ENCODE data around the gene ABHD15. TPM values are rescaled to one million over a fixed set of nuclear protein-coding genes. Genes with fewer than 3 reads are reported as not detected.

ABHD15 gene
- polyA plus RNA-seq, 2 of the 4 experiments (the other 2 are of a cell fraction), result 13.5 to 15.8 TPM

GRCh38 chr17:29591146-29591736 lies 24.4 kb upstream of the ABHD15 start (continued):
- no peak; the same call in 1 of the 2 replicates for TF ChIP-seq HEYL (CRISPR knock-in tag; IDR thresholded peaks at IDR 0.05)
- no peak for TF ChIP-seq RCOR1 (IDR thresholded peaks at IDR 0.05; ENCODE audit: low read depth, low read length)
- TF ChIP-seq CEBPB (IDR thresholded peaks at IDR 0.05), result no peak
- TF ChIP-seq NR3C1 (IDR thresholded peaks at IDR 0.05), result no peak
- TF ChIP-seq JUNB (IDR thresholded peaks at IDR 0.05), result no peak
- no peak for TF ChIP-seq ZC3H11A (IDR thresholded peaks at IDR 0.05)
- no peak for TF ChIP-seq CBX8 (IDR thresholded peaks at IDR 0.05)
- TF ChIP-seq SREBF2 (IDR thresholded peaks at IDR 0.05), result no peak
- peak; percentile 87 for TF ChIP-seq EHF (CRISPR knock-in tag; IDR thresholded peaks at IDR 0.05)
- TF ChIP-seq HDAC2 (IDR thresholded peaks at IDR 0.05), result no peak
- peak; percentile 48; the same call in 1 of the 2 replicates for TF ChIP-seq RARB (CRISPR knock-in tag; IDR thresholded peaks at IDR 0.05)
- TF ChIP-seq TFCP2L1 (CRISPR knock-in tag; IDR thresholded peaks at IDR 0.05), result peak; percentile 78; the same call in 1 of the 2 replicates
- no peak; the same call in 1 of the 2 replicates for TF ChIP-seq FOXS1 (CRISPR knock-in tag; IDR thresholded peaks at IDR 0.05)
- TF ChIP-seq CHD2 (IDR thresholded peaks at IDR 0.05; ENCODE audit: low read length, partially characterized antibody), result no peak
- TF ChIP-seq, protein P1, sequence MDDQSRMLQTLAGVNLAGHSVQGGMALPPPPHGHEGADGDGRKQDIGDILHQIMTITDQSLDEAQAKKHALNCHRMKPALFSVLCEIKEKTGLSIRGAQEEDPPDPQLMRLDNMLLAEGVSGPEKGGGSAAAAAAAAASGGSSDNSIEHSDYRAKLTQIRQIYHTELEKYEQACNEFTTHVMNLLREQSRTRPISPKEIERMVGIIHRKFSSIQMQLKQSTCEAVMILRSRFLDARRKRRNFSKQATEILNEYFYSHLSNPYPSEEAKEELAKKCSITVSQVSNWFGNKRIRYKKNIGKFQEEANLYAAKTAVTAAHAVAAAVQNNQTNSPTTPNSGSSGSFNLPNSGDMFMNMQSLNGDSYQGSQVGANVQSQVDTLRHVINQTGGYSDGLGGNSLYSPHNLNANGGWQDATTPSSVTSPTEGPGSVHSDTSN (IDR thresholded peaks at IDR 0.05), result no peak
- 0 out of 2 replicates have a peak, but pooled peaks have one; percentile 8 for TF ChIP-seq GATA3 (IDR thresholded peaks at IDR 0.05; ENCODE audit: borderline replicate concordance)
- TF ChIP-seq EP300 (IDR thresholded peaks at IDR 0.05), result no peak
- no peak for TF ChIP-seq MAFK (IDR thresholded peaks at IDR 0.05; ENCODE audit: partially characterized antibody)
- no peak for TF ChIP-seq ZFP36 (IDR thresholded peaks at IDR 0.05; ENCODE audit: borderline replicate concordance, partially characterized antibody)
- TF ChIP-seq NPAS2 (CRISPR knock-in tag; IDR thresholded peaks at IDR 0.05; ENCODE audit: borderline replicate concordance), result peak; percentile 48; the same call in 1 of the 2 replicates
- no peak for TF ChIP-seq KDM5A (IDR thresholded peaks at IDR 0.05)
- TF ChIP-seq ATOH8 (CRISPR knock-in tag; IDR thresholded peaks at IDR 0.05; ENCODE audit: low read depth), result peak; percentile 86
- 0 out of 2 replicates have a peak, but pooled peaks have one; percentile 49 for TF ChIP-seq CHD4 (IDR thresholded peaks at IDR 0.05; ENCODE audit: borderline replicate concordance)
- no peak for TF ChIP-seq CBX2 (IDR thresholded peaks at IDR 0.05; ENCODE audit: borderline replicate concordance, low read depth)
- TF ChIP-seq MYC (IDR thresholded peaks at IDR 0.05; ENCODE audit: borderline replicate concordance, low read length), result peak; percentile 94
- TF ChIP-seq ZNF302 (CRISPR knock-in tag; IDR thresholded peaks at IDR 0.05), result peak; percentile 71
- TF ChIP-seq RNF2 (IDR thresholded peaks at IDR 0.05; ENCODE audit: borderline replicate concordance, low read depth), result peak; percentile 91; the same call in 1 of the 2 replicates
- TF ChIP-seq SMC3 (IDR thresholded peaks at IDR 0.05), result no peak
- peak; percentile 33 for TF ChIP-seq POLR2A (IDR thresholded peaks at IDR 0.05; ENCODE audit: low read length)
- 0 out of 2 replicates have a peak, but pooled peaks have one; percentile 63 for TF ChIP-seq HOXA7 (CRISPR knock-in tag; IDR thresholded peaks at IDR 0.05)
- peak; percentile 65 to 78; a peak in 4 of 5 replicates for TF ChIP-seq JUN (IDR thresholded peaks at IDR 0.05)

Measured in A549 (cell line).